Hindlimb muscle (tissue), 1 donor: ENCODE data around the gene ARID1B. TPM values are rescaled to one million over a fixed set of nuclear protein-coding genes. Genes with fewer than 3 reads are reported as not detected.

Experiments used
- DNase-seq: peaks from one replicate; pipeline ENCODE4 v3.0.0-alpha.2; 2013
- polyA plus RNA-seq: library from polyadenylated mRNA; unstranded; fragments of 120-200 nt; gene quantifications from one replicate; pipeline ENCODE4 v1.2.1, GENCODE V29; 2013; ENCODE audit not compliant: insufficient read length

Gene ARID1B
- polyA plus RNA-seq, 1 donor = 76.6 TPM

GRCh38 chr6:157107915-157108651 lies 330.9 kb downstream of the ARID1B start:
- no peak for DNase-seq

- DNase-seq = no peak
Measured at GRCh38 chr6:157108923-157109322, 331.7 kb downstream of the ARID1B start.

- DNase-seq = no peak
Measured at GRCh38 chr6:157110607-157111006, 333.4 kb downstream of the ARID1B start.

GRCh38 chr6:157113389-157113788 lies 336.2 kb downstream of the ARID1B start:
- DNase-seq = no peak

- no peak for DNase-seq
Measured at GRCh38 chr6:157116426-157116825, 339.2 kb downstream of the ARID1B start.

- DNase-seq = no peak
Measured at GRCh38 chr6:157117431-157118095, 340.4 kb downstream of the ARID1B start.

- DNase-seq = no peak
Measured at GRCh38 chr6:157119502-157120027, 342.4 kb downstream of the ARID1B start.

GRCh38 chr6:157120534-157121232 lies 343.5 kb downstream of the ARID1B start:
- DNase-seq = no peak

- no peak for DNase-seq
Measured at GRCh38 chr6:157121897-157122296, 344.7 kb downstream of the ARID1B start.

- DNase-seq = no peak
Measured at GRCh38 chr6:157123234-157123633, 346.1 kb downstream of the ARID1B start.

GRCh38 chr6:157124485-157125254 lies 347.5 kb downstream of the ARID1B start:
- no peak for DNase-seq

GRCh38 chr6:157125531-157125930 lies 348.4 kb downstream of the ARID1B start:
- DNase-seq = no peak

GRCh38 chr6:157126183-157127098 lies 349.3 kb downstream of the ARID1B start:
- no peak for DNase-seq

GRCh38 chr6:157128235-157128775 lies 351.1 kb downstream of the ARID1B start:
- no peak for DNase-seq

- DNase-seq = no peak
Measured at GRCh38 chr6:157131250-157131649, 354.1 kb downstream of the ARID1B start.

GRCh38 chr6:157133856-157134255 lies 356.7 kb downstream of the ARID1B start:
- no peak for DNase-seq

GRCh38 chr6:157134402-157135047 lies 357.3 kb downstream of the ARID1B start:
- no peak for DNase-seq

GRCh38 chr6:157135691-157136090 lies 358.5 kb downstream of the ARID1B start:
- DNase-seq = no peak

- no peak for DNase-seq
Measured at GRCh38 chr6:157137501-157137900, 360.3 kb downstream of the ARID1B start.

GRCh38 chr6:157139054-157139708 lies 362.0 kb downstream of the ARID1B start:
- DNase-seq = no peak
